ENCODE results near the gene SAMD11.
"Not testable (repeated sequence)": the region's sequence is repeated elsewhere in the genome, so short reads cannot be mapped to it uniquely, and the experiment has no call there.

Gene SAMD11

GRCh38 chr1:942864-943533 is 19.3 kb downstream of the SAMD11 start:
- no peak overlapping the region for H3K4me3 ChIP-seq (ENCODE audit: low read depth, low read length)
- TF ChIP-seq CTCF (IDR thresholded peaks at IDR 0.05; ENCODE audit: low read depth, low read length), result no peak

GRCh38 chr1:943545-944340 is 20.0 kb downstream of the SAMD11 start:
- TF ChIP-seq CTCF (IDR thresholded peaks at IDR 0.05; ENCODE audit: low read depth, low read length), result no peak
- no peak overlapping the region for H3K4me3 ChIP-seq (ENCODE audit: low read depth, low read length)

GRCh38 chr1:944341-945325 is 20.9 kb downstream of the SAMD11 start:
- no peak overlapping the region for H3K4me3 ChIP-seq (ENCODE audit: low read depth, low read length)
- TF ChIP-seq CTCF (IDR thresholded peaks at IDR 0.05; ENCODE audit: low read depth, low read length), result no peak

GRCh38 chr1:945688-946556 is 22.2 kb downstream of the SAMD11 start:
- no peak for TF ChIP-seq CTCF (IDR thresholded peaks at IDR 0.05; ENCODE audit: low read depth, low read length)
- no peak overlapping the region for H3K4me3 ChIP-seq (ENCODE audit: low read depth, low read length)

- H3K4me3 ChIP-seq (ENCODE audit: low read depth, low read length), result not testable (repeated sequence)
These were observed 23.1 kb downstream of the SAMD11 start for GRCh38 chr1:946811-947210.

- H3K4me3 ChIP-seq (ENCODE audit: low read depth, low read length), result no peak overlapping the region
These were observed 24.2 kb downstream of the SAMD11 start for GRCh38 chr1:947958-948357.

More at GRCh38 chr1:947958-948357, 24.2 kb downstream of the SAMD11 start:
- no peak for TF ChIP-seq CTCF (IDR thresholded peaks at IDR 0.05; ENCODE audit: low read depth, low read length)
